ENCODE data around the gene ACP1.
A peak's percentile ranks its signal among the peaks of the same experiment; 100 is the strongest.

ACP1 gene

DNA sequence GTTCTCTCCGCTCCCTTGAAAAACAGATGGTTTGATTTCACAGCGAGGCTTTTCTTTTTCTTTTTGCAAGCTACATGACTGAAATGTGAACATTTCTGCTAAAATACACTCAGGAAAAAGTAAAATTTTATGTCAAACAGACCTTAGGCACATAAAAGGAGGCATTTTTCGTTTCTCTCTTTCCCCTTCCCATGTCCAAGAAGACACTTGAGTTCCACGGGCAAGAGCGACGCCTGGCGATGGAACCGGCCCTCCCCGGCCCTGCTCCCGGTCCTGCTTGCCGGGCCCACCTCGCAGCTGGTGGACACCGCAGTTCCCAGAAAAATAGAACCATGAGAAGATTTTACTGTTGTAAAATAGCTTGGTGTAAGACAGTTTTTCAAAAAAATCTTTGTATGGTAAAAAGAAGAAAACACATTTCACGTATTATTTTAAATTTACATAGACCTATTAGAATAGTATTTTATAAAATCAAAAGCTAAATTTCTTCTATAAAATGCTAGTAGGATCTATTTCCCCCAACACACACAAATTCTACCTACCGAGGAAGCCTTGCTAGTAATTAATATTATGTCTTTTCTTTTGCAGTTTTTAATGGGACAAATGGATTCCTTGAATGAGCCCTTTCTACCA lies 25.5 kb downstream of the ACP1 start:
- ChIA-PET CTCF (interaction anchor here (0.7 to 2.2 kb wide), 16 partner anchors 8 to 347 kb away, joined by 3 to 14 read pairs (median 4); no protein-coding TSS in a partner anchor), POLR2A (no interaction called here)
- TF ChIP-seq, protein P1, sequence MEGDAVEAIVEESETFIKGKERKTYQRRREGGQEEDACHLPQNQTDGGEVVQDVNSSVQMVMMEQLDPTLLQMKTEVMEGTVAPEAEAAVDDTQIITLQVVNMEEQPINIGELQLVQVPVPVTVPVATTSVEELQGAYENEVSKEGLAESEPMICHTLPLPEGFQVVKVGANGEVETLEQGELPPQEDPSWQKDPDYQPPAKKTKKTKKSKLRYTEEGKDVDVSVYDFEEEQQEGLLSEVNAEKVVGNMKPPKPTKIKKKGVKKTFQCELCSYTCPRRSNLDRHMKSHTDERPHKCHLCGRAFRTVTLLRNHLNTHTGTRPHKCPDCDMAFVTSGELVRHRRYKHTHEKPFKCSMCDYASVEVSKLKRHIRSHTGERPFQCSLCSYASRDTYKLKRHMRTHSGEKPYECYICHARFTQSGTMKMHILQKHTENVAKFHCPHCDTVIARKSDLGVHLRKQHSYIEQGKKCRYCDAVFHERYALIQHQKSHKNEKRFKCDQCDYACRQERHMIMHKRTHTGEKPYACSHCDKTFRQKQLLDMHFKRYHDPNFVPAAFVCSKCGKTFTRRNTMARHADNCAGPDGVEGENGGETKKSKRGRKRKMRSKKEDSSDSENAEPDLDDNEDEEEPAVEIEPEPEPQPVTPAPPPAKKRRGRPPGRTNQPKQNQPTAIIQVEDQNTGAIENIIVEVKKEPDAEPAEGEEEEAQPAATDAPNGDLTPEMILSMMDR (IDR thresholded peaks at IDR 0.05; ENCODE audit: control extremely low read depth, extremely low read depth, low read depth, missing control alignments), result peak; percentile 86
- peak; percentile 53 for DNase-seq (ENCODE audit: extremely low spot score)

DNA sequence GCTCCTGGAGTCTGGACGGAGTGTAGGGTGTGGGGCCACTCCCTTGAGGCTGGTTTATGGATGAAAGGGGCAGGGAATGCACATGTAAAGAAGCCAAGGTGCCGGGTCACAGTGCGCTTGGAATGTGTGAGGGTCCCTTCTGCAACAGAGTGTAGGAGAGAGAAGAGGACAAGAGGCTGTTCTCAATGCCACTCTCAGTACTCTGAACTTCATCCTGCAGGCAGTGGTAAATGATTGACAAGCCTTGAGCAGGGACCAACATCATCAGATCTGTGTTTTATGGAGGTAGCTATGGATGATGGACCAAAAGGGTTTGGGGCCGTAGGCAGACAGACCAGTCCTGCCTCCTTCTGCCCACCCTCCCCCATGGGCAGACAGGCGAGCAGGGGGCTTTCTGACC lies 30.3 kb downstream of the ACP1 start:
- TF ChIP-seq, protein P1 (IDR thresholded peaks at IDR 0.05; ENCODE audit: control extremely low read depth, extremely low read depth, low read depth, missing control alignments), result no peak
- no peak for DNase-seq (ENCODE audit: extremely low spot score)
- POLR2A ChIA-PET, result no interaction called here
- CTCF ChIA-PET, result no interaction called here

DNA sequence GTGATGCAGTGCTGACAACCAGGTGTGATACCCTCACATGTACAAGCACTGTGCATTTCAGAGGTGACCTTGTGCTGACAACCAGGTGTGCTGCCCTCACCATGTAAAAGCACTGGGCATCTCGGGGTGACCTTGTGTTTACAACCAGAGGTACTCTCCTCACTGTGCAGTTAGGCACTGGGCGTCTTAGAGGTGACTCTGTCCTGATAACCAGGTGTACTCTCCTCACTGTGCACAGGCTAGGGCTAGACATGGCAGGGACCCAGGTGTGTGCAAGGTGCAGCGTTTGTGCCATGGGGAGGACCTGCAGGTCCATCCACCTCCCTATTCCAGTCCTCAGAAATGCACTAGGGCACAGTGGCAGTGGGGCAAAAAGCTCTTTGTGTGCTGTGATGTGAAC lies 31.6 kb downstream of the ACP1 start:
- POLR2A ChIA-PET, result no interaction called here
- CTCF ChIA-PET, result no interaction called here
- TF ChIP-seq, protein P1 (IDR thresholded peaks at IDR 0.05; ENCODE audit: control extremely low read depth, extremely low read depth, low read depth, missing control alignments), result no peak
- no peak for DNase-seq (ENCODE audit: extremely low spot score)

DNA sequence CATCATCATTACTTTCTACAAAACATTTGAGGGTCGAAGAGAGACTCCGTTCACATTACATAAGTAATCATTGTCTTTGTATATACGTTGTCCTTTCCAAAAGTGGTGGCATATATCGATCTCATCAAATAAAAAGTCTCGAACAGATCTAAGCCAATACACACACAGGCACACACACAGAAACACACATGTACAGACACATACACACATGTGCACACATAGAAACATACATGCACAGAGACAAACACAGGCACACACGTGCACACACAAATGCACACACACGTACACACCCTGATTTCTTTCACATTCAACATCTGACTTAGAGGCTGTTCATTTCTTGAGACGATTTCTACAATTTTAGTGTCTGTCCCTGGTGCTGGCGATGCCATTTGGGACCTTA lies 40.6 kb downstream of the ACP1 start:
- no peak for DNase-seq (ENCODE audit: extremely low spot score)

DNA sequence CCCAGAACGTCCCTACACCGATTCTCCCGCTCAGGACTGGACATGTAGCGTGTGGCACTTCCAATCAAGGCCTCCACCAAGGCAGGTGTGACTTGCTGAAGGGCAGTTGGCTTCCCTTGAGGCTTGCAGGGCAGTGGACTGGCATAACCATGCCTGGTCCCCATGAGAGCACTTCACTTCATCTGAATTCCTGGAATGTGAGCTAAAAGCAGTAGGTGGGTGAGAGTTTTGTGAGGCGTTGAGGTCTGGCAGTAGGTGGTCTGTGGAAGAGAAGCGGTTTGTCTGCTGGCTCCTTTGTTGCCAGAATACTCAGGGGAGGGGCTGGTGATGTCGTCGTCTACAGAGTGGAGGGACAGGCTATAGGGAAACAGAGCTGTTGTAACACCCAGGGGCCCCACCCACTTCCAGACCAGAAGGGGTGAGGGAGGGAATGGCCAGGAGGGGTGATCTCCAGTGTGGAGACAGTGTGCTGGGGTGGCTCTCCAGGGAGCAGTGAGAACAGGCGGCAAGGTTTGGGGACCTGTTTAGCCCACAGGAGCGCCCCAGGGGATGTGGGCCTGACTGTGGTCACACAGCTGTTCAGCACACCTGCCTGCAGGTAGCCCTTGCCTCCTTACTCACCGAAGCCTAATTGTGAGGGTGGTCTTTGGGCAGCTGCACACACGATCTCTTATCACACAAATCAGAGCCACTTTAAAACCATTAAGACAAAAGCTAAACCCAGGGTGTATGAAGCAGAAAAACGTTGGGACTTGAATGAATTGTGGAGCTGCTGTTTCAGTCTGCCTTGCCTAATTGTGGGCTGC lies 44.6 kb downstream of the ACP1 start:
- TF ChIP-seq, protein P1 (IDR thresholded peaks at IDR 0.05; ENCODE audit: control extremely low read depth, extremely low read depth, low read depth, missing control alignments), result no peak
- ChIA-PET POLR2A (no interaction called here), CTCF (no interaction called here)
- no peak for DNase-seq (ENCODE audit: extremely low spot score)

More for the DNA sequence above, 40.6 kb downstream of the ACP1 start:
- CTCF ChIA-PET, result no interaction called here
- POLR2A ChIA-PET, result no interaction called here
- TF ChIP-seq, protein P1 (IDR thresholded peaks at IDR 0.05; ENCODE audit: control extremely low read depth, extremely low read depth, low read depth, missing control alignments), result no peak

DNA sequence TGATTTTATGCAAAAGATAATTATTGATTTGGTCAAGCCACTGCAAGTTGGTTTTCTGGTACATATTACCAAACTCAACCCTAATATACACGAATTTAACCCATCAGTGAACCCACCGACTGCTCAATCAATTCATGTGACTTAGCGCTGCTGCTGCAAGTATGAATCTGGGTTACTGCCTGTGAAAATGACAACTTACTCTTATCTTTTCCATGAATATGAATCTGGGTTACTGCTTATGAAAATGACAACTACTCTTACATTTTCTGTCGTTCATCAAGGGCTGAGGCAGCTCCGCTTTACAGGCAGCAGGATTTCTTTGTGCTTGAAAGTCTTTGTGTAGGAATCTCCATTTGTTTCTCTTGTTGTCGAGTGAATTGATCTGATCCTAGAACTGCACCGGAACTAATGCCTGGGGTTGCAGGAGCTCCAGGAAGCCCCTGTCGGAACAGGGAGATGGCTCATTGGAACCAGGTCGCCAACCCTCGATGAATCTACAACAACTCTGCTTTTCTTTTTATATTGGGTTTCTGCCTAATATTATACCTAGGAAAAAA lies 45.3 kb downstream of the ACP1 start:
- DNase-seq (ENCODE audit: extremely low spot score), result no peak
- TF ChIP-seq, protein P1 (IDR thresholded peaks at IDR 0.05; ENCODE audit: control extremely low read depth, extremely low read depth, low read depth, missing control alignments), result no peak
- POLR2A ChIA-PET, result no interaction called here
- CTCF ChIA-PET, result no interaction called here

All from GM10248 (cell line).